B cell (primary cell): ENCODE results near the gene ARHGAP27. TPM values are rescaled to one million over a fixed set of nuclear protein-coding genes. Genes with fewer than 3 reads are reported as not detected.

Experiments
- ATAC-seq: fragments of 200-7000 bp; cut with Tn5 transposase; one replicate; pipeline ENCODE4 v1.10.0; 2021; ENCODE audit warnings: low read depth, mild to moderate bottlenecking, moderate number of reproducible peaks, moderate library complexity
- CTCF ChIA-PET: fragments of 350-600 bp; sonication (Branson Sonifier 250); formaldehyde crosslinking; loops from one replicate; lab custom pipeline; 2021; ENCODE audit warnings: antibody characterized with exemption, inconsistent platforms; lab: Charles Lee
- POLR2A ChIA-PET: fragments of 350-600 bp; sonication (Branson Sonifier 250); formaldehyde crosslinking; loops from one replicate; lab custom pipeline; 2021; ENCODE audit warnings: antibody characterized with exemption; lab: Charles Lee
- DNase-seq: peaks from one replicate; pipeline ENCODE4 v3.0.0; 2013
- H2AFZ ChIP-seq: 2 replicates; pipeline ENCODE4 v1.6.1; 2012; ENCODE audit warnings: mild to moderate bottlenecking, low read depth, low read length; ENCODE audit not compliant: insufficient read depth, poor library complexity, severe bottlenecking
- H3K27ac ChIP-seq, 2 donors: 1 replicate in 1 of 2; 2 replicates in 1 of 2; pipeline ENCODE4 v1.5.1; 2012 to 2013; ENCODE audit warnings: low read length in 2 of 2, mild to moderate bottlenecking in 2 of 2, moderate library complexity in 1 of 2
- H3K27me3 ChIP-seq, 4 experiments: fragments of 200-600 bp in 1 of 4; sonication (generic) in 1 of 4; replicated peaks in 1 of 4; 1 replicate in 2 of 4; 2 replicates in 2 of 4; pipeline versions ENCODE4 v1.6.1 to v1.7.0; 2013 to 2016; ENCODE audit warnings: low read length in 3 of 4, mild to moderate bottlenecking in 2 of 4, mixed read lengths in 1 of 4, moderate library complexity in 1 of 4; ENCODE audit not compliant: insufficient read depth in 4 of 4, control insufficient read depth in 3 of 4; ENCODE audit errors: control extremely low read depth in 1 of 4
- H3K36me3 ChIP-seq, 2 experiments: replicated peaks in 1 of 2; 1 replicate in 1 of 2; 2 replicates in 1 of 2; pipeline versions ENCODE4 v1.6.1 to v1.7.1; 2013; ENCODE audit warnings: low read length in 1 of 2; ENCODE audit not compliant: insufficient read depth in 2 of 2, control insufficient read depth in 1 of 2; ENCODE audit errors: control extremely low read depth in 1 of 2, extremely low read depth in 1 of 2
- H3K4me1 ChIP-seq, 2 donors: fragments of 200-600 bp in 1 of 2; sonication (generic) in 1 of 2; 1 replicate in 1 of 2; 2 replicates in 1 of 2; pipeline versions ENCODE4 v1.5.1 to v1.6.1; 2013 to 2017; ENCODE audit warnings: low read length in 2 of 2; ENCODE audit not compliant: control insufficient read depth in 2 of 2, insufficient read depth in 2 of 2
- H3K4me2 ChIP-seq: replicated peaks from 2 replicates; pipeline ENCODE3; 2012; ENCODE audit warnings: mild to moderate bottlenecking, low read depth, low read length; ENCODE audit not compliant: poor library complexity, severe bottlenecking
- H3K4me3 ChIP-seq, 5 experiments: fragments of 200-600 bp in 1 of 5; sonication (generic) in 1 of 5; 1 replicate in 3 of 5; 2 replicates in 2 of 5; pipeline versions ENCODE4 v1.5.1 to v1.7.0; 2011 to 2016; ENCODE audit warnings: low read length in 4 of 5, mild to moderate bottlenecking in 4 of 5, low read depth in 2 of 5, control low read depth in 1 of 5, moderate library complexity in 1 of 5; ENCODE audit not compliant: insufficient read depth in 1 of 5; ENCODE audit errors: control extremely low read depth in 1 of 5, extremely low read depth in 1 of 5
- H3K79me2 ChIP-seq: fragments of 200-600 bp; sonication (generic); one replicate; pipeline ENCODE4 v1.6.0; 2016; ENCODE audit warnings: low read length; ENCODE audit not compliant: control insufficient read depth, insufficient read depth
- H3K9ac ChIP-seq: fragments of 200-600 bp; sonication (generic); 2 replicates; pipeline ENCODE4 v1.6.1; 2017; ENCODE audit warnings: mild to moderate bottlenecking, low read length, moderate library complexity
- H3K9me3 ChIP-seq, 3 donors: one replicate each; pipeline versions ENCODE4 v1.6.1 to v1.7.1; 2013; ENCODE audit warnings: low read length in 2 of 3; ENCODE audit not compliant: control insufficient read depth in 2 of 3, insufficient read depth in 1 of 3; ENCODE audit errors: control extremely low read depth in 1 of 3
- H4K20me1 ChIP-seq: 2 replicates; pipeline ENCODE4 v1.6.0; 2012; ENCODE audit warnings: mild to moderate bottlenecking, low read length; ENCODE audit not compliant: insufficient read depth, control insufficient read depth, poor library complexity, severe bottlenecking
- H3K27ac Mint-ChIP-seq: one replicate; pipeline ENCODE4 v1.8.0; 2021; ENCODE audit warnings: mixed read lengths
- H3K27me3 Mint-ChIP-seq: one replicate; pipeline ENCODE4 v1.8.0; 2021; ENCODE audit warnings: mixed read lengths
- H3K4me1 Mint-ChIP-seq: one replicate; pipeline ENCODE4 v1.8.0; 2021; ENCODE audit warnings: mixed read lengths
- H3K4me3 Mint-ChIP-seq: one replicate; pipeline ENCODE4 v1.8.0; 2021; ENCODE audit warnings: mixed read lengths
- H3K9me3 Mint-ChIP-seq: one replicate; pipeline ENCODE4 v1.8.0; 2022; ENCODE audit warnings: mixed read lengths; ENCODE audit not compliant: insufficient read depth
- EZH2 ChIP-seq: IDR thresholded peaks from 2 replicates; pipeline ENCODE4 v1.6.1; 2012; ENCODE audit warnings: borderline replicate concordance, low read depth, mild to moderate bottlenecking, moderate library complexity, low read length; ENCODE audit not compliant: insufficient read depth, poor library complexity, severe bottlenecking
- WGBS: methylation state at CpG from one replicate; pipeline ENCODE4 v1.1.5; 2013; ENCODE audit warnings: missing lambda C conversion rate; ENCODE audit not compliant: insufficient coverage; 5-methylcytosine and 5-hydroxymethylcytosine counted together
- intact Hi-C: fragments of 100-400 bp; cut with micrococcal nuclease; formaldehyde crosslinking; loops from one replicate; pipeline ENCODE4 v1.10.0; 2022
- polyA plus RNA-seq: library from polyadenylated mRNA; depleted of rRNA; stranded (reverse); fragments of >200 nt; gene quantifications from 2 replicates; pipeline ENCODE4 v1.2.3, GENCODE V29; 2012
- total RNA-seq, 2 donors: library from RNA; stranded (reverse); fragments of 120-200 nt in 1 of 2; gene quantifications; 1 replicate in 1 of 2; 2 replicates in 1 of 2; pipeline versions ENCODE4 v1.2.3 to v1.2.4, GENCODE V29; 2013 to 2022
- TF ChIP-seq, protein P1 (sequence below): fragments of 200-600 bp; IDR thresholded peaks from one replicate; pipeline ENCODE4 v1.8.0; 2022; ENCODE audit warnings: antibody characterized with exemption, mild to moderate bottlenecking

ARHGAP27 gene
- total and polyA plus RNA-seq, 2 donors (not counting 1 experiment from before 2014, with no cell fraction given): 159 to 227 TPM

DNA sequence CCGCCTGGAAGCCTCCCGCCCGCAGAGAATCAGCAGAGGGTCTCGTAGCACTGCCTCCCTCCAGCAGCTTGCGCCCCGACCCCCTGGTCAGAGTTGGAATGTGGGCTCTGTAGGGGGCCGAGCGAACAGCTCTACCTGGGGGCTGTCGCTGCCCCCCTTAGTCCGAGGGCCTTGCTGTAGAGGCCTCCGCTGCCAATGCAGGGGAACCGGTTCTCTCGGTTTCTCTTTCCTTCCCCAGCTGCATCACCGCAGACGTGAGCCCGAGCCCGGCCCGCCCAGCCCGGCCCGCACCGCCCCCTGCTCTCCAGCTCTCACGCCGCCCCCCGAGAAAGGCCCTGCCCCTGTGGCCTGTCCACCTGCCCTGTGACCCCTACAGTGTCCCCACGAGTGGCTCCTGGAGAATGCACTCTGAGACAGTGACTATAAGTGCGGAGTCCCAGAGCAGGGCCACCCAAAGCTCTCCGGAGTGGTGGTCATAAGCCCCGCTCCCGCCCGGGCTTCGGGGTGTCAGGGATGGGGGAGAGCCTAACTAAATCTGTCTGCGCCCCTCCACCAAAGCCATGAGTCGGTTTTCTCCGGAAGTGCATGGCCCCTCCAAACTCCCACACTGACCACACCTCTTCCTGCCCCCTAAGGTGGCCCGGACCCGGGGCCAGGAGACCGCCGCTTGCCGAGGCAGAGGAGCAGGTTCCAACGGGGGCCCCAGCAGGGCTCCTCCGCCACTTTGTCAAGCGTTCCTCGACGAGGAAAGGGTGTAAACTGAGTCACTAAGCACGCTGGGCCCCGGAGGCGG, 1.7 kb downstream of the ARHGAP27 start:
- ATAC-seq (peak; percentile 31), DNase-seq (peak; percentile 75)
- Mint-ChIP-seq H3K27ac (peak overlapping the region; percentile 41), H3K4me3 (peak overlapping the region; percentile 88), H3K27me3 (no peaks in the 10 kb centered on the region), H3K4me1 (peaks cover 35% of the 10 kb centered on the region), H3K9me3 (no peaks in the 10 kb centered on the region)
- TF ChIP-seq, protein P1, sequence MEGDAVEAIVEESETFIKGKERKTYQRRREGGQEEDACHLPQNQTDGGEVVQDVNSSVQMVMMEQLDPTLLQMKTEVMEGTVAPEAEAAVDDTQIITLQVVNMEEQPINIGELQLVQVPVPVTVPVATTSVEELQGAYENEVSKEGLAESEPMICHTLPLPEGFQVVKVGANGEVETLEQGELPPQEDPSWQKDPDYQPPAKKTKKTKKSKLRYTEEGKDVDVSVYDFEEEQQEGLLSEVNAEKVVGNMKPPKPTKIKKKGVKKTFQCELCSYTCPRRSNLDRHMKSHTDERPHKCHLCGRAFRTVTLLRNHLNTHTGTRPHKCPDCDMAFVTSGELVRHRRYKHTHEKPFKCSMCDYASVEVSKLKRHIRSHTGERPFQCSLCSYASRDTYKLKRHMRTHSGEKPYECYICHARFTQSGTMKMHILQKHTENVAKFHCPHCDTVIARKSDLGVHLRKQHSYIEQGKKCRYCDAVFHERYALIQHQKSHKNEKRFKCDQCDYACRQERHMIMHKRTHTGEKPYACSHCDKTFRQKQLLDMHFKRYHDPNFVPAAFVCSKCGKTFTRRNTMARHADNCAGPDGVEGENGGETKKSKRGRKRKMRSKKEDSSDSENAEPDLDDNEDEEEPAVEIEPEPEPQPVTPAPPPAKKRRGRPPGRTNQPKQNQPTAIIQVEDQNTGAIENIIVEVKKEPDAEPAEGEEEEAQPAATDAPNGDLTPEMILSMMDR: no peak
- no peak for TF ChIP-seq EZH2
- H3K4me1 ChIP-seq: peaks cover 33 to 49% of the 10 kb centered on the region in 2 donors
- peak overlapping the region; percentile 72 for H3K9ac ChIP-seq
- intact Hi-C loops: no loop called here
- ChIA-PET POLR2A (interaction anchor here (0.6 kb wide), 1 partner anchor 61 kb away, joined by 3 read pairs; no protein-coding TSS in a partner anchor), CTCF (no interaction called here)
- H3K9me3 ChIP-seq: no peaks in the 10 kb centered on the region
- peak overlapping the region; percentile 75 for H2AFZ ChIP-seq
- H3K36me3 ChIP-seq: peaks cover 2 to 5% of the 10 kb centered on the region in 2 experiments
- H3K27me3 ChIP-seq: no peaks in the 10 kb centered on the region
- H4K20me1 ChIP-seq: no peaks in the 10 kb centered on the region
- peak overlapping the region in 1 of 2 donors; percentile 24 for H3K27ac ChIP-seq
- no peaks in the 10 kb centered on the region for H3K79me2 ChIP-seq
- H3K4me2 ChIP-seq: peak overlapping the region; percentile 99
- peak overlapping the region; percentile 30 to 77 (median 61) for H3K4me3 ChIP-seq
- WGBS: 18% methylated on average over 38 of the region's 47 CpGs
